HG02970 (cell line): ENCODE results near the gene IQCK.
A peak's percentile ranks its signal among the peaks of the same experiment; 100 is the strongest.
"Not testable (repeated sequence)": the region's sequence is repeated elsewhere in the genome, so short reads cannot be mapped to it uniquely, and the experiment has no call there.

Source experiments
- ATAC-seq: cut with Tn5 transposase; IDR thresholded peaks from one replicate; pipeline ENCODE4 v1.9.1; 2021; ENCODE audit warnings: mild to moderate bottlenecking, moderate library complexity, moderate number of reproducible peaks; ENCODE audit not compliant: unreplicated experiment, low FRiP score

The IQCK gene

DNA sequence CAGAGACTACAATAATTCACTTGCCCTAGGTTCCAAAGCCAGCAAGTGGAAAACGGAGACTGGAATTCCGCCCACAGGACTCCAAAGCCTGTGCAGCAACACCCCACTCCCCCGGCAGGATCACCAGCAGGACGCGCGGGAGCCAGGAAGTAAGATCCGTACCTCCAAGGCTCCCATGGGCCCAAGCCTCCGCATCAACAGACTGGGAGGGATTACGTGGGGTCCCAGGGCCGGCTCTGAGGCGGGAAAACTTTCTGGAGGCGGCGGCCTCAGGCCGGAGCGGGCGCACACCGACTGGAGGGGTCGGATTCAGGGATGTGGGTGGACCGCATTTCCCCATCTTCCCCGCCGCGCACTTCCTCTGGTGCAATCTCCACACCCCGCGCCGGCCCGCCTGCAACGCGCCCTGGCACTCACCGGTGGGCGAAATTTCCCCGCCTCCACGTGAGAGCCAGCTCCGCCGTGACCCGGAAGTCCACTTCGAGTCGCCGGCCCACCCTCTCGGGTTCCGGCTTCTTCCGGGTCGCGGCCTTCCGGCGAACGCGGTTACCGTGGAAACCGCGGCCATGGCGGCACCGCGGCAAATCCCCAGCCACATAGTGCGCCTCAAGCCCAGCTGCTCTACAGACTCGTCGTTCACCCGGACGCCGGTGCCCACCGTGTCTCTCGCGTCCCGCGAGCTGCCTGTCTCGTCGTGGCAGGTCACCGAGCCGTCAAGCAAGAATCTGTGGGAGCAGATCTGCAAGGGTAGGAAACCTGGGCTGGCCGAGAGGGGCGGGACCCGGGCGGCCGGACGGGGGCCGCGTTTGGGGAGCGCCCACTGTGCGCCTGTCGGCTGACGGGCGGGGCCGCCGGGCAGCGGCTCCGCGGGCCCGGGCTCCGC, at the start of gene IQCK, which contains the start of gene KNOP1:
Gene IQCK, plus strand, starts transcription at position 531 of the 883 bp plus-strand sequence. Its CDS starts 36 bp downstream, at position 567.
Gene KNOP1, minus strand, starts transcription at position 487 of the 883 bp plus-strand sequence. CDS start 3,192 bp downstream, outside the sequence.
- peak; percentile 96 for ATAC-seq

GRCh38 chr16:19672378-19672777, 45.7 kb upstream of the IQCK start:
- ATAC-seq: no peak

DNA sequence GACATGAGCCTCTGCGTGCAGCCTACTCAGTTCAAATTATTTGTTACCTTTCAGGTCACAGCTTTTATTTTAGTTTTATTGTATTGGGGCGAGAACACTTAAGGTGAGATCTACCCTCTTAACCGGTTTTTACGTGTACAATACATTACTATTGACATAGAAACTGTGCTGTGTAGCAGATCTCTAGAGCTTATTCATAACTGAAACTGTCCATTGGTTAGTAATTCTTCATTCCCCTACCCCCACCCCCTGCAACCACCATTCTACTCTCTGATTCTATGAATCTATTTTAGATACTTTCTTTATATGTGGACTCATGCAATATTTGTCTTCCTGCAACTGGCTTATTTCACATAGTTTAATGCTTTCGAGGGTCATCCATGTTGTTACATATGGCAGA, 43.6 kb upstream of the IQCK start:
- no peak for ATAC-seq

GRCh38 chr16:19677402-19677801, 40.7 kb upstream of the IQCK start:
- ATAC-seq: no peak

- ATAC-seq: no peak
Measured at GRCh38 chr16:19678804-19679203, 39.3 kb upstream of the IQCK start.

DNA sequence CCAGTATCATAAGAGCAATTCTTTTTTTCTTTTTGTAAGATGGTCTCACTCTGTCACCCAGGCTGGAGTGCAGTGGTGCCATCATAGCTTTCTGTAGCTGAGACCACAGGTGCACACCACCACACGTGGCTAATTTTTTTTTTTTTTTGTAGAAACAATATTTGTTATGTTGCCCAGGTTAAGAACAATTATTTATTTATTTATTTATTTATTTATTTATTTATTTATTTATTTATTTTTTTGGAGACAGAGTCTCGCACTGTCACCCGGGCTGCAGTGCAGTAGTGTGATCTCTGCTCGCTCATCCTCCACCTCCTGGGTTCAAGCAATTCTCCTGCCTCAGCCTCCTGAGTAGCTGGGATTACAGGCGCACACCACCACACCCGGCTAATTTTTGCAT, 38.8 kb upstream of the IQCK start:
- ATAC-seq: not testable (repeated sequence)

DNA sequence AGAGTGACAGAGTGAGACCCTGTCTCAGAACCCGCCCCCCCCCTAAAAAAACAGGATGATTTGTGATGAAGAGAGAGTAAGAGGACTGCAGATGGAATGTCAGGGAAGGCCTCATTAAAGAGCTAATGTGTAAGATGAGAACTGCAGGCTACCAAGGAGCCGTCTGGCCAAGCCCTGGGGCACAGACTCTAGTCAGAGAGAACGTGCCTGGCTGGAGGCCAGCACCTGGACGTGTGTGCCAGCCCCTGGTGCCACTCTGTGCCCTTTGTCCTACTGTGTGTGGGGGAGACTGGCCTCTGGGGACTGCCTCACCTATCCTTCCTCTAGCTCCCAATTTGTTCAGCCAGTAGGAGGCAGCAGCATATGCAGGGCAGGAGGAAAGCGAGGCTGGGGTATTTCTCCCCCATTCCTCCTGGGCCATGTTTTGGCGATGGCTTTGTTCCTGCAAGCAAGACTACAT, 37.2 kb upstream of the IQCK start:
- ATAC-seq: no peak

DNA sequence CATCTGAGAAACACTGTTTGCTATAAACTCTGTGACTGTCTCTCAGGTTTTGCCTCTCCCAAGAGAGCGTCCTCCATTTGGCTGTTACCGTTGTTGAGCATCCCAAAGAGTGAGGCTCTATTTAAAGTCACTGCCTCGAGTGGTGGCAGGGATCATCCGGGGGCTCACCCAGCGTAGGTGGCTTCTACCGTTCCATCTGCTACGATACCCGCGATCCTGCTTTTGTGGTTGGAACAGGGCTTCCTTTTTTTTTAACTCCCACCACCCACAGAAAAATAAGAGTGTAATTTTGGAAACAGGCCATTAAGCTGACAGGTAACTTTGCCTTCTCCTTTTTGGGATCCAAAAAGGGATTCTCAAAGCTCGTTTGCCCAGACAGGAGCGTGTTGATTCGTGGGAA, 36.4 kb upstream of the IQCK start:
- no peak for ATAC-seq

- no peak for ATAC-seq
Measured at GRCh38 chr16:19683453-19684236, 34.4 kb upstream of the IQCK start.

DNA sequence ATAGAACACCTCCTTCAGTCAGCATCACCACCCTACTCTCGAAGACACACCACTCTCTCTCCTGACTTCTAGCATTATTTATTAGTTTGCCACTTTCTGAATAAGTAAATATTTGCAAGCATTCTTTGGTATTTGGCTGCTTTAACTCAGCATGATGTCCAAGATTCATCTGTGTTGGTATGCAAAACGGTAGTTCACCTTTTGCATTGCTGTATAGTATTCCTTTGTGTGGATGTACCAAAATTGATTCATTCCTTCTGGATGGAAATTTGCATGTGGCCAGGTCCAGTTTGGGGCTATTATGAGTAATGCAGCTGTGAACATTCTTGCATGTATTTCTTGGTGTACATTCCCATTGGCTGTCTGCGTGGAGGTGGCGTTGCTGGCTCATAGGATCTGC, 32.9 kb upstream of the IQCK start:
- no peak for ATAC-seq

DNA sequence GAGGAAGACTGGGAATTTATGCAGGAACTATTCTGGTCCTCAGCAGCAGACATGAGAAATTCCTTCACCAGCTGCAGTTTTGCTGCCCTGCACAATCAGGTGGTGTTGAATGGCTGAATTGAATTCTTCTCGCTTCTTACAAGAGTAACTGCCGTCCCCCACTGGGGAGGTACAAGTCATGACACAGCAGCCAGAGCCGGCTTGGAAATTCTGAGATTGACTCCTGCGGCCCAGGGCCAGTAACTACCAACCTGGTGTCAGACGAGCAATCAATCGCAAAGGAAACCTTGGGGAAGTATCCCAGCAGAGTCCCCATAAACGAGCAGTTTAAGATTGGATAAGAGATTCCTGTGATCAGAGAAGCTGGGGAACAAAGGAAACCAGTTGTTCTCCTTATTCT, 30.8 kb upstream of the IQCK start:
- ATAC-seq: no peak

GRCh38 chr16:19688396-19689024, 29.6 kb upstream of the IQCK start:
- ATAC-seq: no peak

DNA sequence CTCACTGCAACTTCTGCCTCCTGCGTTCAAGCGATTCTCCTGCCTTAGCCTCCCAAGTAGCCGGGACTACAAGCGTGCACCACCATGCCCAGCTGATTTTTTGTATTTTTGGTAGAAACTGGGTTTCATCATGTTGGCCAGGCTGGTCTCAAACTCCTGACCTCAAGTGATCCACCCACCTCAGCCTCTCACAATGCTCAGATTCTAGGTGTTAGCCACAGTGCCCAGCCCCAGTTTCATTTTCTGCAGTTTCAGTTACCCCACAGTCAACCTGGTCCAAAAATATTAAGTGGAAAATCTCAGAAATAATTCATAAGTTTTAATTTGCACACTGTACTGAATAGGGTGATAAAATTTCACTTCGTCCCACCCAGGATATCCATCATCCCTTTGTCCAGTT, 28.7 kb upstream of the IQCK start:
- no peak for ATAC-seq

DNA sequence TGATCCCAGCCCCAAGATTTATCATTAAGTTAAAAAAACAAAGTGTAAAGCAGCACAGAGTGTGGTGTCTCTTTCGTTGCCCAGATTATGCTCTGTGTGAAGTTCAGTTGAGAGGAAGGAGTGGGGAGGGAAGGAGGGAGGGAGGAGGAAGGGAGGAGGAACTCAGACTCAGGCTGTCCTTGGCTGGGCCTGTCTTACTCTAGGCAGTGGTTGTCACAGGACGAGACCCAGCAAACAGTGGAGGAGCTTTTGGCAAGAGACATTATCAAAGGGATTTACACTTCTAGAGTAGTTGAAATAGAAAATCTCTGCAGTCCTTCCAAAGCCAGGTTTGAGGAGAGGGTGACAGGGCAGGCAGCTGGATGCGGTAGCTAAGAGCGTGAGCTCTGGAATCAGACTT, 27.9 kb upstream of the IQCK start:
- no peak for ATAC-seq

DNA sequence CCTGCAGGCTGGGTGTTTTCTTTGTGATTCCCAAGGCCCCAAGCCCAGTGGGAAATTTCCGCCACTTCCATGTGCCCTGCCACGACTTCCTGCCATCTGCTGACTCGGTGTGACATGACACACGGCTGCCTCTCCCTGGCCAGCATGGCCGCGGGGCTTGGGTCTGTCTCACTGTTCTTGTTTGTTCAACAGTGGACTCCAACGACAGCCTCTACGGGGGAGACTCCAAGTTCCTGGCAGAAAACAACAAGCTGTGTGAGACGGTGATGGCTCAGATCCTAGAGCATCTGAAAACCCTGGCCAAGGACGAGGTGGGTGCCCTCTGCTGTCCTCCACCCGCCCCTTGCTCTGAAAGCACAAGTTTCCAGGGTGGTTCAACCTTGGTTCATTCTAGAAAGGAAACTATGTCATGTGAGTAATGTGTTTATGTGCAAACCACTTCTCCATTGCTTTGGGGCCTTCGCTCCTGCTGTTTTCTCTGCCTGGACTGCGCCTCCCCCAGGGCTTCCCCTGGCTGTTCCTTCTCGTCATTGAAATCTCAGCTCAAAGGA, 26.8 kb upstream of the IQCK start:
- ATAC-seq: no peak

- ATAC-seq: no peak
Measured at GRCh38 chr16:19694989-19695388, 23.1 kb upstream of the IQCK start.

DNA sequence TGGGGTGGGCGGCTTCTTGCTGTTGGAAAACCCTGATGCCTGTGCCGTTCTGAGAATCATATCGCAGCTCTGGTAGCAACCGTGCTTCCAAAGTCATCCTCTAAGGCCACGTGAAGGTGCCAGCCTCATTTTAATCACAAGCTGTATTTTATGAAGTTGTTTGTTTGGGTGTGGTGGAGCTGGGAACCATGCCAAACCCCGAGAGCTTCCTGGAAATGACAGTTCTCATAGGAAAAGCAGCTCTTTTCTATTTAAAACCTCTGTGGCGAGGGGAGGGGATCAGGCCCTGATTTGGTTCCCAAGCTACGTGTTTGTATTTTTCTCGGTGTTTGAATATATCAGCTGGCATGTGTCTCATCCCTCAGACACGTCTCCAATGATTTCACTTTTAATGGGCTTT, 21.7 kb upstream of the IQCK start:
- no peak for ATAC-seq

DNA sequence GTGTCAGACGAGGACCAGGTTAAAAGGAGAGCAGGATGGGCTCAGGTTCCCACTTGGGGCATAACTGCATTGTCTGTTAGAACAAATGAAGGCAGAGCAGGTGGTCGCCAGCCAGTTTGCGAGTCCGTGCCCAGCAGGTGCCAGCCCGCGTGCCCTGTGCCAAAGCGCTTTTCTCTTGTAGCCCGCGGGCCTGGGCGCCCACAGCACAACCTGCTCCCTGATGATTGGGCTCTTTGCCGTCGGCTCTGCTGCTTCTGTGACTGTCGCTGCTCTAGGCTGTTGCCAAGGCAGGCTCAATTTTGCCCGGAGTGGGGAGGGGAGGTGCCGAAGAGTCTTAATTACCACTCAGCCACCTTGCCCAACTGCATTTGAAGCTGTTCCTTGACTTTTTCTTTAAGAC, 21.1 kb upstream of the IQCK start:
- ATAC-seq: no peak

- ATAC-seq: no peak
Measured at GRCh38 chr16:19697756-19698318, 20.2 kb upstream of the IQCK start.
